Heart left ventricle (tissue), 13 donors: ENCODE results near the gene MYO16.

Experiments
- POLR2A ChIP-seq, 2 donors: fragments of 450-650 bp; IDR thresholded peaks; one replicate each; pipeline ENCODE4 v1.6.1; 2017; ENCODE audit warnings: antibody characterized with exemption in 2 of 2, mild to moderate bottlenecking in 2 of 2, moderate library complexity in 2 of 2
- TF ChIP-seq, protein P1 (sequence below), 12 donors: fragments of 200-600 bp; sonication (generic) in 4 of 12; IDR thresholded peaks; one replicate each; pipeline versions ENCODE4 v1.5.0 to v1.8.0; 2018 to 2022; ENCODE audit warnings: antibody characterized with exemption in 12 of 12, mild to moderate bottlenecking in 5 of 12
- donor health status: ischemic (EF 13 %, LVEDD 7.1; RV severe dilation, severe dysfunction).
- donor health status: DM: no; HTN: yes; CAD: no.
- donor health status: DM: no; HTN: no; CAD: no.
- donor health status: ischemic (EF 25% LVEDD 6.9; RV normal size, moderate dysfunction).
- donor health status: ischemic (EF 25% LVEDD 5.7; RV mildly dilated, moderate dysfunction).
- donor health status: ischemic (EF 35%, LVEDD 5.7; RV mildly dilated, moderate dysfunction).
- donor health status: nonischemic (EF 11% LVEDD 7.7; RV severe dilation, severe dysfunction).
- donor health status: DM: yes; HTN: yes; CAD: no.
- donor health status: PGD.
- donor health status: ischemic (EF 29% LVEDD 5.4; RV normal size, mild dysfunction).
- donor health status: nonischemic (EF 23%, LVEDD 6.1; RV moderate dilation, normal function).

DNA sequence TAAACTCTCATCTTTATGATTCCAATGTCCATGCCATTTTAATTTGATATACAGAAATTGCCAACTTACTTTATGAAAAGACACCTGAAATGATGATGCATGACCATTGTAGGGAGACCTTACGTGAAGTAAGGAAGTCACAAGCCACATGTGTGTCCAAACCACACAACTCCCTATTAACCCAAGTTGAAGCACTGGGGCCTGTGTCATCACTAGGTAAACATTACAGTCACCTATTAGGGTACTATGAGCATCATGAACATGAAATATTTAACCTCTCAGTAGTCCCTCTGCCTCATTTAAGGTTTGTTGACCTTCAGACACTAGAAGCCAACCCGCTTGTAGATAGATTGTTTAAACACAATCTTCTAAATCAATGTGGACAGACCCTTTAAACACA, 580.1 kb downstream of the MYO16 start:
- TF ChIP-seq, protein P1, sequence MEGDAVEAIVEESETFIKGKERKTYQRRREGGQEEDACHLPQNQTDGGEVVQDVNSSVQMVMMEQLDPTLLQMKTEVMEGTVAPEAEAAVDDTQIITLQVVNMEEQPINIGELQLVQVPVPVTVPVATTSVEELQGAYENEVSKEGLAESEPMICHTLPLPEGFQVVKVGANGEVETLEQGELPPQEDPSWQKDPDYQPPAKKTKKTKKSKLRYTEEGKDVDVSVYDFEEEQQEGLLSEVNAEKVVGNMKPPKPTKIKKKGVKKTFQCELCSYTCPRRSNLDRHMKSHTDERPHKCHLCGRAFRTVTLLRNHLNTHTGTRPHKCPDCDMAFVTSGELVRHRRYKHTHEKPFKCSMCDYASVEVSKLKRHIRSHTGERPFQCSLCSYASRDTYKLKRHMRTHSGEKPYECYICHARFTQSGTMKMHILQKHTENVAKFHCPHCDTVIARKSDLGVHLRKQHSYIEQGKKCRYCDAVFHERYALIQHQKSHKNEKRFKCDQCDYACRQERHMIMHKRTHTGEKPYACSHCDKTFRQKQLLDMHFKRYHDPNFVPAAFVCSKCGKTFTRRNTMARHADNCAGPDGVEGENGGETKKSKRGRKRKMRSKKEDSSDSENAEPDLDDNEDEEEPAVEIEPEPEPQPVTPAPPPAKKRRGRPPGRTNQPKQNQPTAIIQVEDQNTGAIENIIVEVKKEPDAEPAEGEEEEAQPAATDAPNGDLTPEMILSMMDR (IDR thresholded peaks at IDR 0.05) = no peak
- TF ChIP-seq POLR2A (IDR thresholded peaks at IDR 0.05) = no peak
